ENCODE data around the gene RAI14.

The RAI14 gene

DNA sequence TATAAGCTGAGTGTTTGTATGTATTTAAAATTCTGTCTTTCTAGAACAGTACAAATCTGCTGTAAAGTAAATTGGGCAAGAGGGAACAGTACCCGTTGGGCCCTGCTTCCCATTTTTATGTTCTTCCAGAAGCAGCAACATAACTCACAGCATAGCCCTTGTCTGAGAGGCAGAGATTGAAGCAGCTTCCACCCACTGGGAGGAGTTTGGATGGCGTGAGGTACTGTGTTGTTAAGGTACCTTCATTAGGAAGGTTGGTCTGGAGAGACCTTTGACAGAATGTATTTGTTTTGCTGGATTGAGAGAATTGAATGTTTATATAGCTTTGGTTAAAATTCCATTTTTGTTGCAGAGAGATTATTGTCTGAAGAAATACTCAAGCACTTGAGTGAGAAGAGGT, 24.8 kb downstream of the RAI14 start:
- DNase-seq = no peak

DNA sequence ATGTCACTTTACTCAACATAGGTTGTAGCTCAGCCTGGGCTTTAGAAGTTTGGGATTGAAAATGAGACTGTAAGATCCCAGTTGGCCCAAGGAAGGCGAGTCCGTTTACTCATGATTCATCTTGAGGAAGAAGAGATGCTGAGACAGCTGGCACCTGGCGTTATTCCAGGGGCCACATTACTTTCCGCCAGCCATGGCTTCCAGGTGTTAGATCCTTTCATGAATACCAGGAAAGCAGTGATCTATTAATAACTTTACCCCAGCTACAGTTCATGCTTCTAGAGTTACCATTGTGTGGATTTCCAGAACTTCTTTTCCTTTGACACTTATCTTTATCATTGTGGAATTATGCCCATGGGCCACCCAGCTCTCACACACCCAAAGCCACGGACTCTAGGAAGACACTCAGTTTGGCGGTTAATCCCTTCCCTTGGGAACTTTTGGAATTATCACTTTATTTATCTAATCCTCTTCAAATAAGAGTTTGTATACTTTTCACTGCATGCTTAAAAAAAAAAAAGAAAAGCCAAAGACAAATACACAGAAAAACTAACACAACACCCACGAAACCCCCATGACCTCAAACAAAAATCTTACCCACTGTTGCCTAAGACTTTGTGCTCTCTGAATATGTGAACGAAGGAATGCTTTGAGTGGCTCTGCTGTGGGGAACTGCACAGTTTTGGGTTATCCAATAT, 26.9 kb downstream of the RAI14 start:
- no peak for DNase-seq

DNA sequence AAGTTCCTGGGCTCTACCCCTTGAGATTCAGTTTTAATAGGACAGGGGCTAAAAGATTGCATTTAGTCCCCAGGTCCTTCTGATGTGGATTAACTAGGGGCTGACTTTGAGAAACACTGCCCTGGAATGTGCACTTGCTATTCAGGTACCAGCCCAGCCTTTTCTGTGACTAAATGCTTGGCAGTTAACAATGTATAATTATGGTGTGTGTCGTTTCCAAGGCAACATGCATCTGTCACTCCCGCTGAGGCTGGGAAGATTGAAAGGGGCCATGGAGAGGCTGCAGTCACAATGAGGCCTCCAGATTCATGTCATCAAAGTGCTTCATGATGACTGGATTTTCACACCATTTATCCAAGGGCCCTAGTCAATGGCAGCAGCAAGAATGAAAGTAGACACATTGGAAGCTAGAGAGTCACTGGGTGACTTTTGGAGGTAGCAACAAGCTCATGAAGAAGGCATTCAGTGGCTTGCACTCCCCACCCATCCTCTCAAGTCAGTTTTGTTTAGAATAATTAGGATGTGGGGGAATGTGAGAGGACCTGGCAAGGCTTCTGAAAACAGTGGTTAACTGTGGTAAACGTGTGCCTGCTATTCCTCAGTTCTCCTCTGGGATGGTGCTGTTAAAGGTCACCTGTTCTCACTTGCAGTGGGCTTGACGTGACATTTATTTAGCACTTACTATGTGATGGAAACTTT, 28.3 kb downstream of the RAI14 start:
- DNase-seq = peak; percentile 84

DNA sequence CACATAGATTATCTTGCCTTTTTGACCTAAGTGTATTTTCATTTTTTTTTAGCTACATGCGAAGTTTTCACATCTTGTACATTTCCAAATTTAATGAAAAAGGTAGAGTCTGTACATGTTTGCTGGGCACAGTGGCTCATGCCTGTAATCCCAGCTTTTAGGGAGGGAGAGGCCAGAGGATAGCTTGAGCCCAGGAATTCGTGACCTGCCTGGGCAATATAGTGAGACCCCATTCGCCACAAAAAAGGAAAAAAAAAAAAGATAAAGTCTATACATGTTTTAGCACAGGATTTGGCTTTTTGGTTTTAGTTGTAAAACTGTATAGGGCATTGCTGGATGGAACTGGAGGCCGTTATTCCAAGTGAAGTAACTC, 28.8 kb downstream of the RAI14 start:
- DNase-seq = no peak

DNA sequence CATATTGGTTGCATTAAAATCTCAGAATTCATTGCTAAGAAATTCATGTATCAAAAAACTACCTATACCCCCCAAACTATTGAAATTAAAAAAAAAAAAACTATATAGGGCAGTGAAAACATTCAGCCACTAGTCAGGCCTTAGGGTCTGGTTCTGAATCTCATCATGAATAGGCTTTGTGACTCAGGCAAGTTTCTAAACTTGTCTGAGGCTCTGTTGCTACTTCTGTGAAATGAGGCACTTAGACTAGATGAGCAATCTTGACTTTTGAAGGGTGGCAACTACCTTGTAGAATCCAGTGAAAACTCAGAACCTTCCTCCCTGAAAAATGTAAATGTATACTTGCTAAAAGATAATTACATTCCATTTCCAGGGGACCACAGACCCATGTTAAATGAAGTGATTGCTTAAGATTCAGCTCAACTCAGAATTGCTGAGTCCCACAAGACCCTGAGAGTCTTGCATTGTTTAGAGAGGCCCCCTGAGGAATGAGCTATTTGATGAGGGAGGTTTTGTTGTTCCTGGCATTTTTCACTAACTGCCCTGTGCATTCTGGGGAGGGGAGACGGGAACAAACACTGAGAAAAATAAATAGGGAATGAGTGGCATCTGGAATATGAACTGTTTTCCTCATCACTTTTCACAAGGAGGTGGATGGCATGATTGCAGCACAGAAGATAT, 29.5 kb downstream of the RAI14 start:
- no peak for DNase-seq

DNA sequence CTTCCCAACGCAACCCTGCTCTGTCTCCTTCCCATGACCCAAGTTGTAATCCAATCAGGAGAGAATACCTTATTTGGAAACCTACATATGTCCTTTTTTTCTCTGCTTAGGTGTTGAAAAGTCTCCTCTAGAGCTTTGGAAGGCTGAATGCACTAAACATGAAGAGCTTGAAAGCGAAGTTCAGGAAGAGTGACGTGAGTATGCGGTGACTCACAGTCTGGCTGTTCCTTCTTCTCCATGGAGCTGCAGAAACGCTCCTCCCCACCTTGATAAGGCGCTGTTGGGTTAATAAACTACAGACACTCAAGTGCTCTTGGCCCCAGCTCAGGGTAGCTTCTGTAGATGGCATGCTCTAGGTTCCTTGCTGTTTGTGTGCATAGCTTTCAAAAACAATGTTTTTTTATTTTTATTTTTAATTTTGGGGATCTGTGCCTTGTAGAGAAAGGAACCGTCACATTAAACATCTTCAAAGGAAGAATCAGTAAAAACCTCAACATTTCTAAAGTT, 30.7 kb downstream of the RAI14 start:
- DNase-seq = no peak

- no peak for DNase-seq
These were observed 31.3 kb downstream of the RAI14 start for GRCh38 chr5:34687269-34688011.

DNA sequence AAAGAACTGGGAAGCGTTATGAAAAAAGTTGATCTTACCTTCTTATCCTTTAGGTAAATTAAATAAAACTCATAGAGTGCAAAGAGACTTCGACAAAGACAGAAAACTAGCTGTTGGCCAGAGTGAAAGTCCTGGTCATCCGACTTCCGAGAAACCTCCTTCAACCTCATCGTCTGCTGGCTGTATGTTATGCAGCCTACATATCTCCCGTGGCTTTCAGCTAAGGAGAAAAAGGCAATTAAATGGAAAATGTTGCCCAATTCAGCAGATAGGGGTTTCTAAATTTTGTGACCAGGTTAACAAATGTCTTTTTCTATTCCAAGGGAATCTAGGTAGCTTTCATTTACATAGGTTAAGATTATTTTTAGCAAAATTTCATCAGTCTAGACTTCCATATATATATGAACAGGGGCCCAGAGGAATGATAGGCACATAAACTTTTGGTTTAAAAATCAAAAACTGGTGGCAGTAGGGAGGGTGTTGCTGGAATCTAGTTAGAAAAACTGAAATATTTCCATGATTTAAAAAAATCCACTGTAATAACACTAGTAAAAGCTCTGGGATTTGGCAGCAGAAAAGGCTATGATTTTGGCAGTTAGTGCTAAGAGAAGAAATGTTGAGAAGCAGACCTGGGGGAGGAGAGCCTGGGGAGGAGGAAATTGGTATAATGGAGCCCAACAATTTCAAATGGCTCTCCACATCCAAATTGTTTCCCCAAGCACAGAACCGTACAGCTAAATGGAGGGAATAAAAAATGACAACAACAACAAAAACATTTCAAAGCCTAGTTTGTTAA, 32.1 kb downstream of the RAI14 start:
- DNase-seq = no peak

- no peak for DNase-seq
These were observed 34.2 kb downstream of the RAI14 start for GRCh38 chr5:34690301-34690700.

GRCh38 chr5:34690898-34691297, 34.8 kb downstream of the RAI14 start:
- no peak for DNase-seq

GRCh38 chr5:34691326-34691725, 35.2 kb downstream of the RAI14 start:
- DNase-seq = no peak

DNA sequence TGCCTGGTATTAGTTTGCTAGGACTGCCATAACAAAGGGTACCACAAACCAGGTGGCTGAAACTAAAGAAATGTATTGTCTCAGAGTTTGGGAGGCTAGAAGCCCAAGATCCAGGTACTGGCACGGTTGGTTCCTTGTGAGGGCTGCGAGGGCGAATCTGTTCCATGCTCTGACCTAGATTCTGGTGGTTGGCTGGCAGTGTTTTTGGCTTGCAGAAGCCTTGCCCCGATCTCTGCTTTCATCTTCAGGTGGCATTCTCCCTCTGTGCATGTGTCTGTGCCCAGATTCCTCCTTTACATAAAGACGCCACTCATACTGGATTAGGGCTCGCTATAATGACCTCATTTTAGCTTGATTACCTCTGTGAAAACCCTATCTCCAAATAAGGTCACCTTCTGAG, 36.7 kb downstream of the RAI14 start:
- no peak for DNase-seq

- DNase-seq = no peak
These were observed 37.9 kb downstream of the RAI14 start for GRCh38 chr5:34694012-34694411.

- DNase-seq = no peak
These were observed 38.6 kb downstream of the RAI14 start for GRCh38 chr5:34694685-34695084.

DNA sequence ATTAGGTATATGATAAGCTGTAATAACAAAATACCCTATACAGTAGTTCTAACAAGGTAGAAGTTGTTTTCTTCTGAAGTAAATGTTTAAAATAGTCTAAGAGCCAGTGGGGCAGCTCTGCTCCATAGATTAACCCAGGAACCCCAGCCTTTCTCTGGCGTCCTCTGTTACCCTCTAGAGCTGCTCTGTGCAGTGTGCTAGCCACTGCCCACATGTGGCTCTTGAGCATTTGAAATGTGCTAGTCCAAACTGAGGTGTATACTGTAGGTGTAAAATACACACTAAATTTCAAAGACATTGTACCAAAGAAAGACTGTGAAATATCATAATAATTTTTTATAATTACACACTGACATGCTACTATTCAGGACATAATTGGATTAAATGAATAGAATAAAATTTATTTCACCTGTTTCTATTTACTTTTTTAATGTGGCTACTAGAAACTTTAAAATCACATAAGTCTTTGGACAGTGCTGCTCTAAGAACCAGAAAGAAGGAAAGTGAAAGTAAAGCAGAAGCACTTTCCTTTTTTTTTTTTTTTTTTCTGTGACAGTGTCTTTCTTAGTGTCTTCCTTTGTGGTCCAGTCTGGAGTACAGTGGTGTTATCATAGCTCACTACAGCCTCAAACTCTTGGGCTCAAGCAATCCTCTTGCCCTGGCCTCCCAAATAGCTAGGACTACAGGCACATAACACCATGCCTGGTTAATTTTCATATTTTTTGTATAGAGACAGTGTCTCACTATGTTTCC, 39.3 kb downstream of the RAI14 start:
- no peak for DNase-seq

DNA sequence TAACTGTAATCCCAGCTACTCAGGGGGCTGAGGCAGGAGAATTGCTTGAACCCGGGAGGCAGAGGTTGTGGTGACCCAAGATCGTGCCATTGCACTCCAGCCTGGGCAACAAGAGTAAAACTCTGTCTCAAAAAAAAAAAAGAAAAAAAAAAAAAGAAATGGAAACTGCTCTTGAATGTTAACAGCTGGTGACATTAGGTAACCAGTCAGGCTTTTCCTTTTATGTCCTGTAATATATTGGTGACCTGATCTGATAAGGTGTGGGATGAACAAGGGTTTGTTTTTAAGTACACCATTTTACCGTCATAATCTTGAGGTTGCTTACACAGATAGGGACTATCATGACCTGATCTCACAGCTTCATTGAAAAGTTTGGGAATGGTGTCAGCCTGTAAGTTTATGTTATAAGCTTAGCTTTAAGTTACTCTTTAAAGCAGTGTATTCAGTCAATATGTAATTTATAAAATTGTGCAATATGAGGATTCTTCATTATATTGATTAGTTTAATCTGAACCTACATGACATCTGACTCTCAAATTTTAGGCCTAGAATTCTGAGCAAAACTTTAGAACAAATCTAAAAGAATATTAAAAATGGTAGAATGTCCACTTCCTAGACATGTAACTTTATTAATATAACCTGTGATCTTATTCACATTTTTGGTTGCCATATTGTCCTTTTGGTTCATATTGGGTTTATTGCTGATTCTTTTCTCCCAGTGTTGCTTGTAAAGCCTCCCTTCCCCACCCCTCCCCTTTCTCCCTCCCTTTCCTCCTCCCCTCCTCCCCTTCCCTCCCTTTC, 41.4 kb downstream of the RAI14 start:
- DNase-seq = no peak

DNA sequence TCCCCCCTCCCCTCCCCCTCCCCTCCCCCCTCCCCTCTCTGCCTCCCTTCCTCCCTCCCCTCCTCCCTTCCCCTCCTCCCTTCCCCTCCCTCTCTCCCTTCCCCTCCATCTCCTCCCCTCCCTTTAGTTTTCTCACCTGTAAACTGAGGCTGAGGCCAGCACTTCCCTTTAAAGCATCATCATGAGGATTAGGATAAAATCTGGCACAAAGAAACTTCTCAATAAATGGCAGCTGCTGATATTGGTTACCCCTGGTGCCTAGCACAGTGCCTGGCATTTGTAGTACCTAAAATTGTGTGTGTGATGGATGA, 41.9 kb downstream of the RAI14 start:
- DNase-seq = no peak

DNA sequence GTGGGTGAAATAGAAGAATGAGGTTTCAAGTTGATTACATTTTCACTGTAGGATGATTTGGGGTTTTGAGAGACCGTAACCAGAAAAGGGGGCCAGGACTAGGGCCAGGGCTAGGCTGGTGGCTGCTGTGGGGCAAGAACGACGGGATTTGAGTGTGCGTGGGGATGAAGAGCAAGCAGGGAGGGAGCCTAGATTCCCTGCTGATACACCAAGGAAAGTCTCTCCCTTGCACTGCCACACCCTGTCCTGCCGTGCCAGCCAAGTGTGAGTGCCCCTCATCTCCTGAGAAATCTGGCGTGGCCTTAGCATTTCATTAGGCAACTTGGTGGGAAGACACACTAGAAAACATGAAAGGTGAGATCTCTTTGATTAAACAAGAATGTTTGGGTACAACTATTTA, 42.6 kb downstream of the RAI14 start:
- no peak for DNase-seq

GRCh38 chr5:34699155-34700077, 43.3 kb downstream of the RAI14 start:
- no peak for DNase-seq

- DNase-seq = no peak
These were observed 43.9 kb downstream of the RAI14 start for GRCh38 chr5:34700078-34700452.

Data from NCI-H1105 (cell line).